IPS-15b (cell line): ENCODE data around the gene AGTRAP.

ENCODE experiments used
- H3K27me3 ChIP-seq: one replicate; pipeline ENCODE4 v1.6.1; 2013; ENCODE audit warnings: low read length; ENCODE audit not compliant: control insufficient read depth, insufficient read depth
- H3K36me3 ChIP-seq: one replicate; pipeline ENCODE4 v1.6.1; 2013; ENCODE audit warnings: low read length; ENCODE audit not compliant: control insufficient read depth, insufficient read depth
- H3K4me1 ChIP-seq: one replicate; pipeline ENCODE4 v1.6.1; 2013; ENCODE audit warnings: mild to moderate bottlenecking, low read length; ENCODE audit not compliant: control insufficient read depth, insufficient read depth
- H3K4me3 ChIP-seq: one replicate; pipeline ENCODE4 v1.5.1; 2013; ENCODE audit warnings: low read depth, low read length
- H3K9ac ChIP-seq: one replicate; pipeline ENCODE4 v1.6.1; 2013; ENCODE audit warnings: low read depth, mild to moderate bottlenecking, low read length
- H3K9me3 ChIP-seq: one replicate; pipeline ENCODE4 v1.6.1; 2013; ENCODE audit warnings: mild to moderate bottlenecking, low read length; ENCODE audit not compliant: control insufficient read depth, insufficient read depth

The AGTRAP gene

DNA sequence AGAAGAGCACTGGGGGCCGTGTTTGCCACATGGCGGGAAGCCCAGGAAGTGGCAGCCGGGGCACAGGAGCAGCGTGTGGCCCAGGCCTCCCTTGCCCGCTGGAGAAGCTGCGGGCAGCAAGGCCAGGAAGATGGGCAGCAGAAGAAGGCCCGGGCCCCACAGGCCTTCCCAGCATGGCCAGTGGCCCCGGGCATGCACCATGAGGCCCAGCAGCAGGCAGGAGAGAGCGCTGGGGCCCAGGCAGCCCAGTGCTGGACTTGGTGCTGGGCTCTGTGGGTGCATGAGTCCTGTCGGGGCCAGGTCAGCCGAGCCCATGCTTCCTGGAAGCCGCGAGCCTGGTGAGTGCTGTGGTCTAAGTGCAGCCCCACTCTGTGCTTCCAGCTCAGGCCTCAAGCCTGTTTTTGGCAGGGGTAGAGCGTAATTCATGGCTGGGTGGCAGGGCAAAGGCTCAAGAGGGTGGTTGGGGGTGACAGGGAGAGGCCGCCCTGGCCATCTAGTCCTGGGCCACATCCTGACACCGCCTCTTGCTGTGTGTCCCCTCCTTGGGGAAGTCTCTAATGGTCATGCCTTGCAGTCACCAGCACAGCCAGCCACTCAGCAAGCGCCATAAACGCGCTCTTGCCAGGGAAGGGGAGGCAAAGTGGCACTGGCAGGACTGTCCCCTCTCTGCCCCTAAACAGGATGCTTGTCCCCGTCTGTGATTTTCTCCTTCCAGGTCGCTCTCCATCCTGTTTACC, 48.5 kb downstream of the AGTRAP start:
- H3K9me3 ChIP-seq: no peaks in the 10 kb centered on the region
- H3K9ac ChIP-seq: peak overlapping the region; percentile 60
- H3K4me1 ChIP-seq: peaks cover 20% of the 10 kb centered on the region
- H3K27me3 ChIP-seq: no peaks in the 10 kb centered on the region
- H3K4me3 ChIP-seq: peak overlapping the region; percentile 30
- H3K36me3 ChIP-seq: no peaks in the 10 kb centered on the region

DNA sequence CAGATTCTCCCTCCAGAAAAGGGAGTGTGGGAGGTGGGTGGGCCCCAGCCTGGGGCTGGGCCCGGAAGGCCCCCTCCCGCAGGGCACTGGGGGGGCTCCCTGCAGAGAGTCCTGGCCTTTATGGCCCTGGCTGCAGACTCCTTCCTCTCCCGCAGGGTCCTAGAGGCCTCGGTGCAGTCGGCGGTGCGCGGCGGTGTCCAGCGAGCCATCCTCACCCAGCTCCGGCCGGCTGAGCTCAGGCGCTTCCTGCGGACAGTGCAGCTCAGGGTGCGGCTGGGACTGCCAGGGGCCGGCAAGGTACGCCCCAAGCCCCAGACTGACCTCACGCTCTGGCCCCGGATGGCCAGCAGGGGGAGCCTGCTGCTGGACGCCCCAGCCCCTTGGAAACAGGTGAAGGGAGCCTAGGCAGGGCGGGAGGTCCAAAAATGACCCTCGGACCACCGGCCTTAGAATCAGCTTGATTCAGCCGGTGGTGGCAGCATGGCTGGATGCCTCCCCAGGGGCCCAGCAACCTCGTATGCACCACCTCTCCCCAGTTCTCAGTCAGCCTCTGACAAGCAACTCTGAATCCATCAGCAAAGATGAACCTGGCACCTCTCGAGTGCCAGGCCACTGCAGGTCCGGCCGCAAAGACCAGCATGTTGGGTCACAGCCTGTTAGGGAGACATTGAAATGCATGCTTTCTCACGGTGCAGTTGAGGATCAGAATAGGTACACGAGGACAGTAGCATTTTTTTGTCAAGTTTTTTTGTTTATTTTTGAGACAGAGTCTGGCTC, 49.2 kb downstream of the AGTRAP start:
- H3K9ac ChIP-seq: peak overlapping the region; percentile 60
- peak overlapping the region; percentile 30 for H3K4me3 ChIP-seq
- no peaks in the 10 kb centered on the region for H3K27me3 ChIP-seq
- H3K9me3 ChIP-seq: no peaks in the 10 kb centered on the region
- peaks cover 6% of the 10 kb centered on the region for H3K36me3 ChIP-seq
- H3K4me1 ChIP-seq: peaks cover 20% of the 10 kb centered on the region

DNA sequence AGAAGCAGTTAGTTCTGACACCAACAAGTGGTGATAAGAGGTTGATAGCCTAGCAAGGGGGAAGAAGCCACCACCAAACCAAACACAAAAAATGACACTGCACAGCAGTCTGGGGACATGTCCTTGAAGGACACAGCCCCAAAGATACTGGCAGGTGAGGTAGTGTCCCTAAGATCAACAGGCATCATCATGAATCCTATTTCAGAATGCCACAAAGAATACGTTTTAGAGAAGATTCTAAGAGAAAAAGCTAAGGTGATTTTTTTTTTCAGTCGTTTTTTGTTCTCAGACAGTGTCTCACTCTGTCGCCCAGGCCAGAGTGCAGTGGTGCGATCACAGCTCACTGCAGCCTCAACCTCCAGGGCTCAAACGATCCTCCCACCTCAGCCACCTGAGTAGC, 50.2 kb downstream of the AGTRAP start:
- H3K9me3 ChIP-seq: no peaks in the 10 kb centered on the region
- no peak overlapping the region for H3K4me3 ChIP-seq
- peaks cover 20% of the 10 kb centered on the region for H3K4me1 ChIP-seq
- no peaks in the 10 kb centered on the region for H3K27me3 ChIP-seq
- no peak overlapping the region for H3K9ac ChIP-seq
- peaks cover 9% of the 10 kb centered on the region for H3K36me3 ChIP-seq

DNA sequence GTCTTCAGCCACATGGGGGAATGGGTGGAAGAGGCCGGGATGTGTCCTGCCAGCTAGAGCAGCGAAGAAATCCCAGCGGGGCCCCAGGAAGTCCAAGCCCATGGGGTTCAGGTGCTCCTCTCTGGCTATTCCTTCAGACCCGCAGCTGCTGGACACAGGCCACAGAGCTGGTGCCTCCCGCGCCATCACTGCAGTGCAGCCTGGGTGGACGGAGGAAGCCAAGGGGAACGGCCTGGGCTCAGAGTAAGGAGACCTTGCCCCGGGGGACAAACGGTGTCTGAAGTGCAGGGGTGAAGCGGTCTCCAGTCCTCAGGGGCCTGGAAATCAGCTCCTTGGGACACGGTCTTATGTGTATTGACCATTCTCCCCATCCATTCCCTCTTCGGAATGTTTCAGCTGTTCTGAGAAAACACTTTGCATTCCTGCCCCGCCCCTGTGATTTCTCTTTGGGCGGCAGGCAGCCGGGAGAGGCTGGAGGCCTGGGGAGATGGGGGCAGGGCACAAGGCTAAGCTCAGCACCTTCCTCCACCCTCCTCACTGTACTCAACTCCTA, 51.4 kb downstream of the AGTRAP start:
- H3K9me3 ChIP-seq: no peaks in the 10 kb centered on the region
- peaks cover 20% of the 10 kb centered on the region for H3K4me1 ChIP-seq
- H3K27me3 ChIP-seq: no peaks in the 10 kb centered on the region
- peaks cover 9% of the 10 kb centered on the region for H3K36me3 ChIP-seq
- H3K4me3 ChIP-seq: peak overlapping the region; percentile 30
- peak overlapping the region; percentile 70 for H3K9ac ChIP-seq

DNA sequence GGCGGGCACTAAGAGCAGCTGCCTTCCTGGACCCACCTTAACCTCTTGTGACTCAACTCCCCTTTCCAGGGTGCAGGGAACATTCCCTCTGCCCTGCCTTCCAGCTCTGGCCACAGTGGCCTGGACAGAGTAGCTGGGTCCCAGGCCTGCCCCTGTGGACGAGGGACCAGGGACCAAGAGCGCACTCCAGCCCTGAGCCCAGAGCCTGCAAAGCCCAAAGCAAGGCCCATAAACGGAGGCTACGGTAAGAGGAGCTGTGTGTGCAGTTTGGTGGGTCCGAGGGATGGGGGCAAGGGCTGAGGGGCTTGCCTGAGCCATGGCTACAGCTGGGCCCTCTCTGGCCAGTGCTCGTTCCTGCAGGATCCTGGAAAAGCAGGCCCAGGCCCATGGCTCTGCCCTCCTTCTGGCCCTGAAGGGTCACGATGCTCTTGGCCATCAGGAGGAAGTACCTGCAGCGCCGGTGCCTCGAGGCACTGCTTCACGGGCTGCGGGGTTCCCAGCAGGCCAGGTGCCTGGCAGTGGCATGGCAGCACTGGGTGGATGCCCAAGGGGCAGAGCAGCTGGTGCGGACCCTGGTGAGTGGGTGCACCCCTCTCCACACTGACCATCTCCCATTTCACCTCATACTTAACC, 52.0 kb downstream of the AGTRAP start:
- Histone ChIP-seq H3K4me1 (peaks cover 20% of the 10 kb centered on the region), H3K36me3 (peaks cover 9% of the 10 kb centered on the region), H3K4me3 (peak overlapping the region; percentile 5), H3K27me3 (no peaks in the 10 kb centered on the region), H3K9me3 (no peaks in the 10 kb centered on the region), H3K9ac (peak overlapping the region; percentile 70)

DNA sequence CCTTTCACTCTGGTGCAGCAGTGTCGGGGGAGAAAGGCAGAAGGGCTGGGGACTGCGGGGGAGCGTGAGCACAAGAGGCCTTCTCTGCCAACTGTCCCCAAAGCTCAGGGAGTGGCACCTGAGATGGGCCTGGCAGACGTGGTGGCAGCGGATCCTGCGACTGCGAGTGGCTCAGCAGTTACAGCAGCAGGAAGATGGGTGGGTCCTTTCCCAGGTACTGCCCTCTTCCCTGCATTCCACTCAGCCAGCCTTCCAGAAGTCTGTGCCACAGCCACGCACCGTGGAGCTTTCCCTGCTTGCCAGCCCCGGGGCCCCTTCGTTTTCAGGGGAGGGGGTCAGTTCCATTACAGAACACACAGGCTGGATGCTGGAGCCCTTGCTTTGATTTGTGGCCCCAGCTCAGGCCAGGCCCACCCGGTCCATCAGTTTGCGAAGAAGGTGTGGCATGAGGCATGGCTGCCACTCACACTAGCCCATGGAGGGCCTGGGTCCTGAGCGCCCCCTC, 52.7 kb downstream of the AGTRAP start:
- Histone ChIP-seq H3K9ac (no peak overlapping the region), H3K4me1 (peaks cover 20% of the 10 kb centered on the region), H3K4me3 (no peak overlapping the region), H3K9me3 (no peaks in the 10 kb centered on the region), H3K36me3 (peaks cover 9% of the 10 kb centered on the region), H3K27me3 (no peaks in the 10 kb centered on the region)

DNA sequence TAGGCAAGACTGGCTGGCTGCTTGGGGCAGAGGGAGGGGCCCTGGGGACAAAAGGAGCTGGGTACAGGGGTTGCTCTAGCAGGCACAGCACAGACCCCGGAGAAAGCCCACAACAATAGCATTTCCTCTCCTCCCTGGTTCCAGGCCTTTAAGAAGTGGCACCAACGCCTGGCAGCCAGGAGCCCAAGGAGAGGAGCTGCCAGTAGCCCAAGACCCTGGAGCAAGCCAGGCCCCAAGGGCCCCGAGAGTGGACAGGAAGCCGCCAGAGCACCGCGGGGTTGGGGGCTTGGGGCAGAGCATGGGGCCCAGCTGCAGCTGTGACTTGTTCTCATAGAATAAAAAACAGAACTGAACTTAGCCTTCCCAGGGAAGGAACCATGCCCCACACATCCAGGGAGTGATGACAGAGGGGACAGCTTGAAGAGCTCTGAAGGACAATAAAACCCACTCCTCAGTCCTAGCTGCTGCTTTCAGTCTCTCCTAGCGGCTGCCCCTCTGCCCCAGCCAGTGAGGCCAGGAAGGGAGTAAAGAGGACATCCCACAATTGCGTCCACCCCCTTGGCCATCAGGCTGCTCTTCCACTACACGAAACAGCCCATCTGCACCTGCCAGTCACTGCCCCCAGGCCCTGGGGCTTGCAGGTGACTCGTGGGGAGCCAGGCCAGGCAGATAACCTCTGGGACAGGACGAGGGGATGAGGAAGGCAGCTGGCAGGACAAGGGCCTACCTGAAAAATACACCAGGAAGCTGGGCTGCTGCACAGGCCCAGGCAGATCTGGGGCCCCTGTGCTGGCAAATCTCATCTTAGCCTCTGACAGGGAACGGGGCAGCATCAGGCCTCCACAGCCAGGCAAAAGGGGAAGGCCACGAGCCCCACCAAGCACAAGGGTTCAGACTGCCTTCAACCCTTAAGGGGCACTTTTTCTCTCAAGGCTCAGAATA, 53.5 kb downstream of the AGTRAP start:
- Histone ChIP-seq H3K9ac (no peak overlapping the region), H3K4me1 (peaks cover 19% of the 10 kb centered on the region), H3K4me3 (no peak overlapping the region)

DNA sequence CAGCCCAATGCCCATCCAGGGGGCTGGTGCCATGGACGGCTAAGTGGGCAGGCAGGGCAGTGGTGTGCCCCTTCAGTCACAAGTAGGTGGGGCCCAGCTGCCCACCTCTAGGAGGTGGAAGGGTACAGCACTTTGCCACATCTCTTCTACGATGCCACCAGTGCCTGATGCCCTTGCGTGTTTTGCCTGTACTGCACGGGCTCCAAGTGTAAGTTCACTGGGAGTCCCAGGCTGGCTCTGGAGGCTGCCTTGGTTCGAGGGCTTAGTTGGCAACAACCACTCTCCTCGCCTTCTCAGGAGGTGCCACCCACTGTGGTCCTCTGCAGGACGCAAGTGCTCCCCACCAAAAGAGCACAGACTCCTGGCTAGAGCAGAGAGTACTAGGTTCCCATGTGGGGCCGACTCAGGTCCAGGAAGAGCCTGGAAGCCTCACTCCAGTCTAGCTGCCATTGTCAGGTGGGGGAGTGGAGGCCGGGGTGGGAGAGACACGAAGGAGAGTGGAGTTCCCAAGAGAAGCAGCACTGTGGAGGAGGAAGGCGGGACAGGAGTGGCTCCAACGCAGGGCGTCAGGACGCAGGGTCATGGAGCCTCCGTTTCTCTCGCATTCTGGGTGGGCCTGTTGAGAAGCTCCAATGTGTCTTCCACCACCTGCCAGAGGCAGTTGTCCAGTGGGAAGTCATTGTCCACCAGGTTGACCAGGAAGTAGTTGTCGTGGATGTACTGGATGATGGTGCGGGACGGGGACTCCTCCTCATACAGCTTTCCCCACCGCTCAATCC, 54.4 kb downstream of the AGTRAP start:
- H3K9ac ChIP-seq: no peak overlapping the region
- no peak overlapping the region for H3K4me3 ChIP-seq
- peaks cover 14% of the 10 kb centered on the region for H3K4me1 ChIP-seq

More for the DNA sequence above, 53.5 kb downstream of the AGTRAP start:
- H3K27me3 ChIP-seq: no peaks in the 10 kb centered on the region
- no peaks in the 10 kb centered on the region for H3K9me3 ChIP-seq
- peaks cover 15% of the 10 kb centered on the region for H3K36me3 ChIP-seq

DNA sequence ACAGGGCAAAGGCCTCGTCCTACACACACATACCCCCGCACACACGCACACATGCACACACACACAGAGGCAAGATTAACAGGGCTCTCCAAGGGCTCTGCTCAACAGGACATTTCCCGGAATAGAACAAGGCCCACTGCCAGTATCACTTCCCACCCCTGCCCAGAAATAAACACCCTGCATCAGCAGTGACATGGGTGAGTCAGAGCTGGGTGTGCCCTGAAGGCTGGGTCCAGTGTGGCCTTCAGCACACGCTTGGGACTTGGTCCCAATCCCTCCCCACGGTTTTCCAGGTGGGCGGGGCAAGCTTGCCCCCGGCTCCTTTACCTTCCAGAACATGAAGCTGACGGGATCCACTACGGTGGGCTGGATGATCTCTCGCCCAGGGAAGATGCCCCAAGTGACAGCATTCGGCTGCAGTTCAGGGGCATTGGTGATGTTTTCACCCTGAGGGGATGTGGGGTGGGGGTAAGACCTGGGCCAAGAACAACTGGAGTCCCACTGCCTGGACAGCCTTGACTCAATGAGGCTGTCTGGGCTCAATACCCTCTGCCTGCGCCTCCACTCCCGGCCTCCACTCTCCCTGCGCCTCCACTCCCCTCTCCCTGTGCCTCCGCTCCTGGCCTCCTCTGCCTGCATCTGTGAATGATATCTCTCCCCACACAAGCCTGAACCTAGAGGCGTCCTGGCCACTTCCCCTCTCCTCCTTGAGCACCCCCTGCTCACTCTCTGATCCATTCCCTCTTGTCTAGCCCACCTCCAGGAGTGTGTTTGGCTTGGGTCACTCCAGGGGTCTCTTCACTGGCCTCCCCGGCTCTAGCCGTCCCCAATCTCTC, 55.2 kb downstream of the AGTRAP start:
- H3K9me3 ChIP-seq: no peaks in the 10 kb centered on the region
- no peaks in the 10 kb centered on the region for H3K27me3 ChIP-seq
- H3K4me1 ChIP-seq: peaks cover 14% of the 10 kb centered on the region
- H3K4me3 ChIP-seq: no peak overlapping the region
- H3K36me3 ChIP-seq: peaks cover 29% of the 10 kb centered on the region
- H3K9ac ChIP-seq: no peak overlapping the region

More for the DNA sequence above, 54.4 kb downstream of the AGTRAP start:
- peaks cover 22% of the 10 kb centered on the region for H3K36me3 ChIP-seq
- H3K27me3 ChIP-seq: no peaks in the 10 kb centered on the region
- H3K9me3 ChIP-seq: no peaks in the 10 kb centered on the region

DNA sequence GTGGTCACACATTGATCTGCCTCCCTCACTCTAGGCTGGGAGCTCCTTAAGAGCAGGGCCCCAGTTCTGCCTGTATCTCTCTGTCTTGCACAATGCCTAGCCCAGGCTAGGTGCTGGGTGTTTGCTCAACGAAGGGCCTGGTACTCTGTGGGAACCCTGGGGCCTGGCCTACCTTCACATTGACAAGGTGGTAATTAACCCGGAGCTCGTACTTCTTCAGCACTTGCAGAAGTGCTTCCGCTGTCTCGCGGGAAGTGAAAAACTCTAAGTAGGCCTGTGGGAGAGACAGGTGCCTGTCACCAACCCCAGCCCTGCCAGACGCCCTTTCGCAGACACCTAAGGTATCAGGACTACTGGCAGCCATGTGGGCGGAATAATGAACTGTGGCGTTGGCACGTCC, 56.2 kb downstream of the AGTRAP start:
- H3K36me3 ChIP-seq: peaks cover 31% of the 10 kb centered on the region
- H3K27me3 ChIP-seq: no peaks in the 10 kb centered on the region
- no peaks in the 10 kb centered on the region for H3K9me3 ChIP-seq
- H3K4me1 ChIP-seq: peaks cover 9% of the 10 kb centered on the region
- no peak overlapping the region for H3K4me3 ChIP-seq
- H3K9ac ChIP-seq: no peak overlapping the region
